Measurements from ENCODE around the gene DNAJC11. TPM values are rescaled to one million over a fixed set of nuclear protein-coding genes. Genes with fewer than 3 reads are reported as not detected.
"Not testable (repeated sequence)": the region's sequence is repeated elsewhere in the genome, so short reads cannot be mapped to it uniquely, and the experiment has no call there.

DNAJC11 gene
- total and polyA plus RNA-seq, 2 experiments from 2014 or later = 28.9 to 40.6 TPM

DNA sequence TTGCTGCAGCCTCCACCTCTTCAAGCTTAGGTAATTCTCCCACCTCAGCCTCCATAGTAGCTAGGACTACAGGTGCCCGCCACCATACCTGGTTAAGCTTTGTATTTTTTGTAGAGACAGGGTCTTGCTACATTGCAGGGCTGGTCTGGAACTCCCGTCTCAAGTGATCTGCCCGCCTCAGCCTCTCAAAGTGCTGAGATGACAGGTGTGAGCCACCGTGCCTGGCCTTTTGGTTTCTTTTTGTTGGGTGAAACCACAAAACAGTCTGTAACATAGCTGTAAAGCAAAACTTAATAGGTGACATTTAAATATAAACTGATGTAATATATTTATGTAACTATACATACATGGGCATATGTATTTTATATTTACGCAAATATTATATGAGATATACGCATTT, 3.1 kb upstream of the DNAJC11 start:
- H3K9ac ChIP-seq = no peak overlapping the region
- DNase-seq = no peak
- H3K9me2 ChIP-seq (ENCODE audit: insufficient read depth) = no peaks in the 10 kb centered on the region
- TF ChIP-seq EZH2phosphoT487 (IDR thresholded peaks at IDR 0.05; ENCODE audit: insufficient read depth, low read depth) (no peak), EZH2 (IDR thresholded peaks at IDR 0.05; ENCODE audit: insufficient read depth, poor library complexity, severe bottlenecking) (no peak)
- no peak overlapping the region for H2AFZ ChIP-seq
- no peaks in the 10 kb centered on the region for H3K36me3 ChIP-seq (ENCODE audit: low read depth)
- no peaks in the 10 kb centered on the region for H4K20me1 ChIP-seq (ENCODE audit: insufficient read depth)
- no peak overlapping the region for H3K4me2 ChIP-seq (ENCODE audit: unreplicated experiment)
- 88 to 92% methylated on average over 6 of the region's 6 CpGs for WGBS, 2 experiments (ENCODE audit: low coverage in 1 of 2, low lambda C conversion rate in 2 of 2, missing lambda C conversion rate in 2 of 2)
- peaks cover 19% of the 10 kb centered on the region for H3K79me2 ChIP-seq (ENCODE audit: insufficient read depth)
- no peaks in the 10 kb centered on the region for H3K9me3 ChIP-seq (ENCODE audit: low read depth)
- H3F3A ChIP-seq (ENCODE audit: insufficient read depth) = no peaks in the 10 kb centered on the region
- H3K4me3 ChIP-seq = no peak overlapping the region
- H3K27ac ChIP-seq = no peak overlapping the region
- in situ Hi-C loops (cut with MboI) = loop anchor here (25.0 kb wide), 2 partner anchors 183 to 933 kb away; no protein-coding TSS in a partner anchor
- H3K4me1 ChIP-seq (ENCODE audit: insufficient read depth) = peaks cover 7% of the 10 kb centered on the region
- H3K27me3 ChIP-seq (replicated peaks; ENCODE audit: insufficient read depth) = peaks cover 4% of the 10 kb centered on the region; the same call in 1 of the 2 replicates

GRCh38 chr1:6703016-6703415, 1.4 kb upstream of the DNAJC11 start:
- in situ Hi-C loops (cut with MboI) = loop anchor here (25.0 kb wide), 2 partner anchors 184 to 934 kb away; no protein-coding TSS in a partner anchor

GRCh38 chr1:6700853-6701436, 671 bp downstream of the DNAJC11 start:
- no peaks in the 10 kb centered on the region for H3K27me3 ChIP-seq (replicated peaks; ENCODE audit: insufficient read depth)
- peak overlapping the region; percentile 64 for H2AFZ ChIP-seq
- peak; percentile 50 for DNase-seq
- H3K4me2 ChIP-seq (ENCODE audit: unreplicated experiment) = peak overlapping the region; percentile 74
- H3K79me2 ChIP-seq (ENCODE audit: insufficient read depth) = peaks cover 57% of the 10 kb centered on the region
- peak overlapping the region; percentile 94 for H3K9ac ChIP-seq
- no peaks in the 10 kb centered on the region for H3K9me3 ChIP-seq (ENCODE audit: low read depth)
- 3% methylated on average over 20 to 24 of the region's 24 CpGs for WGBS, 2 experiments (ENCODE audit: low coverage in 1 of 2, low lambda C conversion rate in 2 of 2, missing lambda C conversion rate in 2 of 2)
- peak overlapping the region; percentile 66 for H3K27ac ChIP-seq
- no peaks in the 10 kb centered on the region for H3F3A ChIP-seq (ENCODE audit: insufficient read depth)
- peak overlapping the region; percentile 82 for H3K4me3 ChIP-seq
- peaks cover 11% of the 10 kb centered on the region for H3K4me1 ChIP-seq (ENCODE audit: insufficient read depth)
- no peaks in the 10 kb centered on the region for H3K9me2 ChIP-seq (ENCODE audit: insufficient read depth)
- TF ChIP-seq EZH2phosphoT487 (IDR thresholded peaks at IDR 0.05; ENCODE audit: insufficient read depth, low read depth) = no peak
- no peak for TF ChIP-seq EZH2 (IDR thresholded peaks at IDR 0.05; ENCODE audit: insufficient read depth, poor library complexity, severe bottlenecking)
- in situ Hi-C loops (cut with MboI) = loop anchor here (25.0 kb wide), 2 partner anchors 186 to 936 kb away; no protein-coding TSS in a partner anchor
- no peaks in the 10 kb centered on the region for H3K36me3 ChIP-seq (ENCODE audit: low read depth)
- H4K20me1 ChIP-seq (ENCODE audit: insufficient read depth) = no peaks in the 10 kb centered on the region

More at GRCh38 chr1:6703016-6703415, 1.4 kb upstream of the DNAJC11 start:
- peak; percentile 38 for DNase-seq
- H3K9me2 ChIP-seq (ENCODE audit: insufficient read depth) = no peaks in the 10 kb centered on the region
- no peaks in the 10 kb centered on the region for H3F3A ChIP-seq (ENCODE audit: insufficient read depth)
- H2AFZ ChIP-seq = 0 out of 2 replicates have a peak overlapping the region, but pooled peaks have one; percentile 25
- TF ChIP-seq EZH2 (IDR thresholded peaks at IDR 0.05; ENCODE audit: insufficient read depth, poor library complexity, severe bottlenecking) = no peak
- TF ChIP-seq EZH2phosphoT487 (IDR thresholded peaks at IDR 0.05; ENCODE audit: insufficient read depth, low read depth) = no peak
- no peaks in the 10 kb centered on the region for H3K36me3 ChIP-seq (ENCODE audit: low read depth)
- H3K4me3 ChIP-seq = no peak overlapping the region
- peaks cover 7% of the 10 kb centered on the region for H3K4me1 ChIP-seq (ENCODE audit: insufficient read depth)
- H3K9ac ChIP-seq = no peak overlapping the region
- no peak overlapping the region for H3K4me2 ChIP-seq (ENCODE audit: unreplicated experiment)
- H3K9me3 ChIP-seq (ENCODE audit: low read depth) = no peaks in the 10 kb centered on the region
- H3K27ac ChIP-seq = no peak overlapping the region
- WGBS, 2 experiments (ENCODE audit: low coverage in 1 of 2, low lambda C conversion rate in 2 of 2, missing lambda C conversion rate in 2 of 2) = 7 to 18% methylated on average over 4 of the region's 4 CpGs
- peaks cover 4% of the 10 kb centered on the region; the same call in 1 of the 2 replicates for H3K27me3 ChIP-seq (replicated peaks; ENCODE audit: insufficient read depth)
- peaks cover 36% of the 10 kb centered on the region for H3K79me2 ChIP-seq (ENCODE audit: insufficient read depth)
- H4K20me1 ChIP-seq (ENCODE audit: insufficient read depth) = no peaks in the 10 kb centered on the region

GRCh38 chr1:6699915-6700314, 1.7 kb downstream of the DNAJC11 start:
- H2AFZ ChIP-seq; H3K9me2 ChIP-seq (ENCODE audit: insufficient read depth); H3K27ac ChIP-seq; H3K4me2 ChIP-seq (ENCODE audit: unreplicated experiment); H3F3A ChIP-seq (ENCODE audit: insufficient read depth); DNase-seq; H3K27me3 ChIP-seq (replicated peaks; ENCODE audit: insufficient read depth); H3K36me3 ChIP-seq (ENCODE audit: low read depth); H4K20me1 ChIP-seq (ENCODE audit: insufficient read depth); H3K9me3 ChIP-seq (ENCODE audit: low read depth): not testable (repeated sequence)
- H3K9ac ChIP-seq = peak overlapping the region; percentile 94; the same call in 1 of the 2 replicates
- WGBS, 2 experiments (ENCODE audit: low coverage in 1 of 2, low lambda C conversion rate in 2 of 2, missing lambda C conversion rate in 2 of 2) = 88% methylated on average over 4 of the region's 4 CpGs
- in situ Hi-C loops (cut with MboI) = loop anchor here (25.0 kb wide), 2 partner anchors 187 to 937 kb away; no protein-coding TSS in a partner anchor
- peak overlapping the region; percentile 82; the same call in 1 of the 2 replicates for H3K4me3 ChIP-seq
- H3K4me1 ChIP-seq (ENCODE audit: insufficient read depth) = peaks cover 14% of the 10 kb centered on the region
- peaks cover 65% of the 10 kb centered on the region for H3K79me2 ChIP-seq (ENCODE audit: insufficient read depth)
